CD4-positive, alpha-beta T cell treated with Interleukin-6 for 4 hours (primary cell): ENCODE measurements around the gene ZDHHC8.

ENCODE experiments used
- DNase-seq: peaks from one replicate; pipeline ENCODE4 v3.0.0-alpha.2; 2020; ENCODE audit warnings: mixed read lengths

The ZDHHC8 gene

GRCh38 chr22:20096574-20097420, 34.8 kb upstream of the ZDHHC8 start:
- DNase-seq: no peak

GRCh38 chr22:20099099-20099711, 32.4 kb upstream of the ZDHHC8 start:
- DNase-seq: no peak

GRCh38 chr22:20101638-20102037, 30.0 kb upstream of the ZDHHC8 start:
- no peak for DNase-seq

- no peak for DNase-seq
Measured at GRCh38 chr22:20102203-20102780, 29.3 kb upstream of the ZDHHC8 start.

GRCh38 chr22:20105456-20106204, 26.0 kb upstream of the ZDHHC8 start:
- DNase-seq: no peak

GRCh38 chr22:20106205-20106848, 25.3 kb upstream of the ZDHHC8 start:
- DNase-seq: no peak

- DNase-seq: no peak
Measured at GRCh38 chr22:20106849-20107237, 24.8 kb upstream of the ZDHHC8 start.

- no peak for DNase-seq
Measured at GRCh38 chr22:20107471-20107901, 24.1 kb upstream of the ZDHHC8 start.

GRCh38 chr22:20107951-20108756, 23.4 kb upstream of the ZDHHC8 start:
- no peak for DNase-seq

- DNase-seq: no peak
Measured at GRCh38 chr22:20108757-20109230, 22.8 kb upstream of the ZDHHC8 start.

- no peak for DNase-seq
Measured at GRCh38 chr22:20109411-20110358, 21.9 kb upstream of the ZDHHC8 start.

GRCh38 chr22:20110359-20110985, 21.1 kb upstream of the ZDHHC8 start:
- no peak for DNase-seq

- peak; percentile 39 for DNase-seq
Measured at GRCh38 chr22:20111045-20111688, 20.4 kb upstream of the ZDHHC8 start.

GRCh38 chr22:20111689-20112622, 19.6 kb upstream of the ZDHHC8 start:
- DNase-seq: no peak

GRCh38 chr22:20112623-20113511, 18.7 kb upstream of the ZDHHC8 start:
- DNase-seq: no peak

- DNase-seq: no peak
Measured at GRCh38 chr22:20113551-20114310, 17.9 kb upstream of the ZDHHC8 start.
